IPS DF 19.7 (cell line): Measurements from ENCODE around the gene POLL.
"Not testable (repeated sequence)": the region's sequence is repeated elsewhere in the genome, so short reads cannot be mapped to it uniquely, and the experiment has no call there.

Experiments used
- DNase-seq: peaks from one replicate; pipeline ENCODE4 v3.0.0-alpha.2; 2013; ENCODE audit warnings: low read depth, low spot score

POLL gene

GRCh38 chr10:101587725-101588653, at the start of gene POLL, which contains the start of gene DPCD:
POLL (minus strand) TSS chr10:101588257; CDS start chr10:101587360, 897 bp downstream.
DPCD (plus strand) TSS chr10:101588321; CDS start chr10:101588337, 16 bp downstream.
- peak; percentile 87 for DNase-seq

GRCh38 chr10:101633510-101633909, 45.5 kb upstream of the POLL start:
- DNase-seq, result not testable (repeated sequence)

- DNase-seq, result no peak
These were observed 43.9 kb upstream of the POLL start for GRCh38 chr10:101631821-101632475.

GRCh38 chr10:101630633-101630920, 42.5 kb upstream of the POLL start:
- DNase-seq, result no peak

GRCh38 chr10:101629837-101630632, 42.0 kb upstream of the POLL start:
- DNase-seq, result no peak

DNA sequence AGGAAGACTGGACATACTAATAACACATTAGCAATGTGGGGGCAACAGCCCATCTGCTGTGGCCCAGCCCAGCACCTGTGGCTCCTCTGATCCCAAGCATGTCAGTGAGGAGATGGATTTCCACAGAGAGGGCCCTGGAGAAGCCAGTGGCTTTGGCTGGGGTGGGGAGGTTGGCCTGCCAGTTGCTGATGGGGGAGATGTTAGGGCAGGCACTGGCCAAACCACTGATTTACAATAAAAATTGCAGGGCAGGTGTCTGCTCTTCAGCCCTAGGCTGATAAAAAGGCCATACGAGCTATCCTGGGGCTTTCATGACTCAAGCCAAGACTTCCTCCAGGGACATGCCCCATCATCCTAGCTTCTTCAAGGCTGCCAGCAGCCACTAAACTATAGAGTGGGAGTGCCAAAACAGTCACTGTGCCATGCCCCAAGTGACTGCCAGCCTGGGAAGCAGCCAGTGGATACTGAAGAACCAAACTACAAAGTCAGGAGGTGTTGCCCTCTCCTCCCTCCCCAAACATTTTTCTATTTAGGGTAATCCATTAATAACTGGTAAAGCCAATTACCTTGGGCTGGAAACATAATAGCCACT, 37.9 kb upstream of the POLL start:
- DNase-seq, result no peak

- DNase-seq, result no peak
These were observed 36.6 kb upstream of the POLL start for GRCh38 chr10:101624526-101625102.

DNA sequence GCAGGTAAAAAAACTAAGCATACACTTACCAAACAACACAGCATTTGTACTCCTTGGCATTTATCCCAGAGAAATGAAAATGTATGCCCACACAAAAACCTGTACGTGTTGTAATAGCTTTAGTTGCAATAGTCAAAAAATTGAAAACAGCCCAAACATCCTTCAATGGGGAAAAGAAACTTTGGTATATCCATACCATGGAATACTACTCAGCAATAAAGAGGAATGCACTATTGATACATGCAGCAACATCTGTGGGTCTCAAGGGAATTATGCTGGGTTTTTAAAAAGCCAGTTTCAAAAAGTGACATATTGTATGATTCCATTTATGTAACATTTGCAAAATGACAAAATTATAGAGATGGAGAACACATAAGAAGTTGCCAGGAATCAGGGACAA, 35.5 kb upstream of the POLL start:
- DNase-seq, result no peak

DNA sequence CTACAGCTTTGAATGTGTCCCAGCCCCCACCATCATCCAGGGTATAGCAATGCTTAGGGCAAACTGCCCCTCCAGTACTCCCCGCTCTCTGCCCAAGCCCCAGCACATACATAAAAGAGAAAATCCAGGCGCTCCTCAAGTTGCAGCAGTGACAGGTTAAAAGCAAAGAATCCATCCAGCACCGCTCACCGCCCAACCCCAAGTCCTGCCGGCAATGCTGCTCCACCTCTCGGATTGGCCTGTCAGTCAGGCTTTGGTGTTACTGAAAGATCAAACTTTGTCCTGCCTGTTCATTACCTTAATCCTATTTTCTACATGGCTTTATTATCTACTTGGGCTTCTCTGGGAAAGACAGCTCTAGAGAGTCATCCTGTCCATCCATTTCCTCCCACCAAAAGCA, 31.9 kb upstream of the POLL start:
- DNase-seq, result no peak

GRCh38 chr10:101618871-101619270, 30.8 kb upstream of the POLL start:
- DNase-seq, result no peak

DNA sequence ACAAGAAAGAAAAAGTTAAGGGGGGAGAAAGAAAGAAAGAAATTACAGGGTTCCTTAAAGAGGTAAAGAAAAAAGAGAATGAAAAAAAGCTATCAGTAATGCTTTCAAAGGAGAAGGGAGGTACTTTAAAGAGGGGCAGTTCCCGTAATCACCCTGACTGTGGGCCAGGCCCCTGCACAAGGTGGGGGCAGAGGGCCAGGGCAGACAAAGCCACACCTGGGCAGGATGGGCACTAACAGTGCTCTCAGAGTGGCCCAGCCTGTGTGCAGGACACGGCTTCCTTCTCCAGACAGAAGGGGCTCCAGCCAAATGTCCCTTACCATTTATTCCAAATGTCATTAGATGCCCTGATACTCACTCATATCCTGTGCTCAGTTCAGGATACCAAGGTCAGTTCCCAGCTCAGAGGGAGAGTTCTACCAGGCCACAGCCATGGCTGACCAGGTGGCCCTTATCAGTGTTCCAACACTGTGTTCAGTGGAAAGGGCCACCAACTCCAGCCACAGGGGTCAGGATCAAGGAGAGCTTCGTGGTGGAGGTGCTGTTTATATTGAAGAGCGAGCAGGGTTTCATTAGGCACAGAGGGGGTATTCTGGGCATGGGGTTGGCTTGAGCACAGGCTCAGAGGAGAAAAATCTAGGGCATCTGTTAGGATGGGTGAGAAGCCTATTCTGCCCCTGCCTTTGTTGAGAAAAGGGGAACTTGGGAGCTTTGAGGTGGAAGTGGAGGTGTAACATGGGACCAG, 29.9 kb upstream of the POLL start:
- DNase-seq, result no peak

DNA sequence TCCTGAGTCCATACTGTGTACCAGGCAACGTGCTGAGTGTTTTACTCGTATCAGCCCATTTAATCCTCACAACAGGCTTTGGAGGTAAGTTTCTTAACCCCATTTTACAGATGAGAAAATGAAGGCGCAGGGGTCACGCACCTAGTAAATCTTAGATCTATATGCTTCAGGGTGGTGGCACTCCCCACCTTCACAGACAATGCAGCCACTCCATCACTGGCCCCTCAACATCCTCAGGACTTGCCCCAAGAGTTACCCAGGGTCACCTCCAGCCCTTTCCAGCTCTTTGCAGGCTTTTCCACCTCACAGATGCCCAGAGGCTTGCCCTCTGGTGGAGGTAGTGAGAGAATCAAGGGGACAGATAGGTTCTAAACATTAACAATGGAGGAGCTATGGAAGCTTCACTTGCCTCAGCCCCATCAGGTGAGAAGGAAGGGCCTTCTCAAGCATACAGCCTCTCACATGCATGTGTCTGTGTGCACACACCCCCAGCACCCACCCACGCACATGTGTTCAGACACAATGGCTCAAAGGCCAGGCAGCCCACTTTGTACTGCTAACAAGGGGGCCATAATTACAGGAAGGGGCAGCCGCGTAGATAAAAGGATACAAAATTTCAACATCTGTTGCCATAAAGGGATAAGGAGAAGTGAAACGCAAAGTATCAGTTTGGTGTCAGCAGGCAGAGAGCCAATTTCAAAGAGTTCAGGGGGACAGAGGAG, 29.2 kb upstream of the POLL start:
- no peak for DNase-seq

DNA sequence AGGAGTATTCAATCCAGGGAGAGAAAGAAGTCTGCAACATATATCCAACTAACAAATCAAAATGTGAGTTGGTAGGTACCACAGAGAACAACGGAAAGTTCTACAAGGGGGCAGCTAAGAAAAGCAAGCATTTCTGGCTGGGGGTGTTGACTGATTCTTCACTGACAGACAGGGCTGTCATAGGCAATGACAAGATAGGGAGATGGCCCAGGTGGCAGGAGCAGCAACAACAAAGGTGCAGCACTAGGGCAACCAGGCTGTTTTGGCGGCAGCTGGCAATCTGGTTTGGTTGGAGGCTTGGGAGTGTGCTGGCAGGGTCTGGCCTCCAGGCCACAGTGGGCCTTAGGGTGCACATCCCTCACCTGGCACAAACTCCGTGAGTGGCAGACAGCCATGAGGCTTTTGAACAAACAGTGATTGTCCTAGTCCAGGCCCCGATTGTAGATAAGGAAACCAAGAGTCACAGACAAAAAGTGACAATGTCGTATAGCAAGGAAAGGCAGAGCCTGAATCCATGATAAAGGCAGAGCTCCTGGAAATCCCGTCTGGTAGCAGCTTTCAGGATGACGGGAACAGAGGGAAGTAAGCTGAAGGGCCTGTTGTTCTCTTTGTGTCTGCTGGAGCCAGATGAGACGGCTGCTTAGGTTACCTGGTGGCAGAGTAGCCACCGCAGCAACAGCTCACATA, 28.5 kb upstream of the POLL start:
- no peak for DNase-seq

GRCh38 chr10:101615525-101616116, 27.6 kb upstream of the POLL start:
- no peak for DNase-seq

GRCh38 chr10:101614663-101615524, 26.8 kb upstream of the POLL start:
- no peak for DNase-seq

DNA sequence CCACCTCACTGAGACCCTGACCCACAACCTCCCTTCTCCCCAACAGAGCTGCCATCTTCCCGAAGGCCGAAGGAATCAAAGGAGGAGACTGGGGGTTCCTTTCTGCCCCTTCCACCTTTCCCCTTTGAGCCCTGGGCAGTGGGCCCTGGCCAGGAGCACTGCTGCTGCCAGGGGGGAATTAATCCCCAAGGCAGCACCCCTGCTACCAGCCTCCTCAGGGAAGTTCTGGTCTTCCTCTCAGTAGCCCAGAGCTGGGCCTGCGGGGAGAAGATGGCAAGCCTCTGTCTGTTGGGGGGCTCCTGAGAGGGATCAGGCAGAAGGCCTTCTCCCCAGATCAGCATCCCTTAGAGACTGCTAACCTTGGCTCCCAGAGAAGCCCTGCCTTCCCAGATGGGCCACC, 25.6 kb upstream of the POLL start:
- no peak for DNase-seq

DNA sequence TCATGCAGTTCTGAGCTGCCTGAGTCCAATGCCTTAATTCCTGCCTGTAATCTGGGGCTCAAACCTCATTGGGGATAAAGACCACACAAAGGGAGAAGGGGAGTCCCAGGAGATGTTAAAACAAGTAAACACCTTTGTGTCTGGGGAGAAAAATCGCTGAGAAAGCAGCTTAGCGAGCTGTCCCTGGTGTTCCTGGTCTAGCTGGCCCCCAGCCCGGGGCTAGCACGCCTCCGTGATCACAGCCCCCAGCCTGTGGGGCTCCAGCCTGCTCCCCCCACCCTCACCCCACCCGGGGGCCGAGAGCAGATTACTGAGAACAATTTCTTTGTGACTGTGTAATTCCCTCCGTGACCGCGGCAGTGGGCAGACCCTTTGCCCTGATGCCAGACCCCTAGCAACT, 24.8 kb upstream of the POLL start:
- DNase-seq, result no peak

- no peak for DNase-seq
These were observed 24.0 kb upstream of the POLL start for GRCh38 chr10:101612086-101612485.
